ENCODE measurements around the gene AKAIN1.

Gene AKAIN1, protein sequence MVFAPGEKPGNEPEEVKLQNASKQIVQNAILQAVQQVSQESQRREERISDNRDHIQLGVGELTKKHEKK

DNA sequence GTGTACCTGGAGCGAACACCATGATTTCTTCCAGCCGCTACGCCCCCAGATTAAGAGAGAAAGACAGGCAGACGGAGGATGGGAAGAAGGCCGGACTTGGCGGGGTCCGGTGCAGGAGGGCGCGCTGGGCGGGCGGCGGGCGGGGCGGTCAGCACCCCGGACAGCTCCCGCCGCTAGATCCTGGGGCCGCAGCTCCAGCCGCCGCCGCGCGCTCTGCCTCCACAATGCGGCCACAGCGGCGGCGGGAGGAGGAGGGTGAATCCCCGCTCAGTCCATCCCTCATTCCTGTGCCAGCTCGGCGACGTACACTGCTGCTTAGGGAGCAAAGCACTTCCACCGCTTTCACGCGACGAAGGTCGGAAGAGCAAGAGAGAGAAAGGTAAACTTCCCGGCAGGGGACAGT, at the start of gene AKAIN1:
Gene AKAIN1, minus strand, starts transcription at position 226 of the 403 bp plus-strand sequence. Its CDS starts 204 bp downstream, at position 22.
- DNase-seq = peak; percentile 15

DNA sequence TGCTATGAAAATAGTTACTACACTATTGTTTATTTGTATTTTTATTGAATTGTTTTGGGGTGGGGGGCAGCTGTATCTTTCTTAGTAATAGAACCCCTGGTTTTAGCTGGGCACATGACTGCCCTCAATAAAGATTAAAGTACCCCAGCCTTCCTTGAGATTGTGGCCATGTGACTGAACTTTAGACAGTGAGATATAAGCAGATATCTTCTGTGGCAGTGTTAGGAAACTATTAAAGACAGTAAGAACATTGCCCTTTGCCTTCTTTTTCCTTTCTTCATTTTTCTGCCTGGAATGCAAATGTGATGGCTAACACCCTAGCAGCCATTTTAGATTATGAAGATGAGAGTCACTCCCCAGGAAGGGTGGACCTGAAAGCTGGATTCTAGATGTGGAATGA, 47.9 kb upstream of the AKAIN1 start:
- DNase-seq = no peak

DNA sequence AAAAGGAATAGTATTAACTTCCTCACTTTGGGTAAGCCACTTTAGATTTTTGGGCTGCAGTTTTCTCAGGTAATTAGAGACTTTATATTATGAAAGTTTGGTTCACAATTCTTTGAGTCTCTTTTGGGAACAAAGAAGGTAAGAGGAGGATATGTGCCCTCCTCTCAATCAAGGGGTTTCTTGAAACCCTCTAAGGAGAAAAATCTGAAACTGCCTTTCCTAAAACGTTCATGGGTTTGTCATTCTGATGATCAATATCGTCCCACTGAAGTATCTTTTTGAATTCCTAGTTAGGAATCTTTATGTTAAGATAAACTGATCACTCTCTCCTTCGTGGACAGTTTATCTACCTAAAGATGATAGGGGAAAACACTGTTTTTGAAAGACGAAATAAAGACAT, 42.4 kb upstream of the AKAIN1 start:
- no peak for DNase-seq

- DNase-seq = peak; percentile 50
Measured at GRCh38 chr18:5238371-5238976, 41.4 kb upstream of the AKAIN1 start.

- peak; percentile 86 for DNase-seq
Measured at GRCh38 chr18:5237723-5238370, 40.8 kb upstream of the AKAIN1 start.

DNA sequence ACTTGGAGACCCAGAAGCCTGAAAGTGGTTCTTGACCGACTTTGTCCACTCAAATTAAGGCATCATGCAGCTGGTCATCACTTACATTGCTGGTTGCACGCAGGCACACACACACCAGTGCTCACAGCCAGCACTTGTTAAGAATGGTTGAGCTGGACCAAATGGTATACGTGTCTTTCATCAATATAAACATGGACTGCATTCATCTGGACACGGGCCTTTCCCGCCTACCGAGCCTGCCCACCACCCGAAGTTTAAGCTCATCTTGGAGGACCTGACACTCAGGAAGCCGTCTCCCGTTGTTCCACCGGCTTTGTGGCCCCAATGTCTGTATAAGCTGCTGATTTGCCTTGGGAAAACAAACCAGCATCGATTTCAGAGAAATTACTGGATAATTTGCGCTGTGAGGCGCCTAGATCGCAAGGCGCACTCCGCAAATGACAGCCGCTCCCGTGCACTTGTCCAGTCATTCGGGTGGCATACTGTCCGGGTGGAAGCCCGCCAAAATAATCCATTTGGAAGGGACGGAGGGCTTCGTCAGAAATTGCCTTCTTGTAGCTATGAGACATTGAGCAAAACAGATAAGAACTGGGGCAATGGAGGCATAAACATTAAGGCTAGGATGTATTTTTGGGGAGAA, 40.1 kb upstream of the AKAIN1 start:
- DNase-seq = peak; percentile 86

DNA sequence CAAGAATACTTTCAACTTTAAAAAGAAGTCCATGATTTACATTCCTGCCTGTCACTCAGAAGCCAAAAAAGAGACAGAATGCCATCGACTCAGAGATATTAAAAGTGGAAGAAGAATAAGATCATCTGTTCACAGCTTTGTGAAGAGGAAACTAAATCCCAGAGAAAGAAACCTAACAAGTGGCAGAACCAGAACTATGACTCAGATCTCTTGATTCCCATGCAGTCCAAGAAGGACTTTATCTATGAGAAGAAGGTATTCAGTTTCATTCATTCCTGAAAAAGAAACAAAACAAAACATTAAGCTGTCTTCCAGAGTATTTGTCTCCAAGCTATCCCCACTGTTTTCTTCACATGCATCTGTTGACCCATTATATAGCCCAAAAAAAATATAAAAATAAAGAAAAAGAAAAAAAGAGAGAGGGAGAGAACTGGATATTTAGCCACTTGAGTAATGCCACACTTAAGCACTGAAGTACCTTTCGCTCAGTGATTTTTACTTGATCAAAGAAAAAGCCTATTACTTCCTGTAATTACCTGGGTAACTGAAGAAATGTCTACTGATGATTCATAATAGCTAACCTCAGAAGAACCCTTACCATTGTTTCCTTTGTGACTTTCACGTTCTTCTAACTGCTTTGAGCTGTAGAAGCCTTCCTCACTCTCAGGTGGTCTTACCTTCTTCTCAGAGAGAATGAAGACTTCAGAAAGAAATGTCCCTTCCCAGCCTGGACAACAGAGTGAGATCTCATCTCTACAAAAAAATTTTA, 17.7 kb upstream of the AKAIN1 start:
- peak; percentile 10 for DNase-seq

- no peak for DNase-seq
Measured at GRCh38 chr18:5207471-5208150, 10.6 kb upstream of the AKAIN1 start.

- DNase-seq = no peak
Measured at GRCh38 chr18:5198311-5198710, 1.3 kb upstream of the AKAIN1 start.

GRCh38 chr18:5197461-5197860, 404 bp upstream of the AKAIN1 start:
- no peak for DNase-seq

GRCh38 chr18:5196253-5197031, 615 bp downstream of the AKAIN1 start:
- DNase-seq = peak; percentile 19

DNA sequence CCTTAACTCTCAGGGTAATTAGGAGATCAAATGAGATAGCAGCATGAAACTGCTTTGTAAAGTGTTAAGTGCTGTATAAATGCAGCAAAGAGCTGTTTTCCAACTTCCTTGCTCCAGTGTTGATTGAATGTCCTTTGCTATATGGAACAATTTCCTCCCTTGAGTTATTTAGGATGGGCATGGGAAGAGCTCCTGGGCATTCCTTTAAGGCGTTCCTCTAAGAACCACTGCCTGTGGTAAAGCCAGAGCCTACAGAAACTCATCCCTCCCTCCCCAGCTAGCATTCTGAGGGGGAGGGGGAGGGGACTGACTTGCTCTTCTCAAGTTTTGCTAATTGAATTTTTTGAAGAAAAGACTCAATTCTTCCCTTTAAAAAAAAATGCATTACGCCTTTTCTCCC, 1.4 kb downstream of the AKAIN1 start:
- DNase-seq = no peak

DNA sequence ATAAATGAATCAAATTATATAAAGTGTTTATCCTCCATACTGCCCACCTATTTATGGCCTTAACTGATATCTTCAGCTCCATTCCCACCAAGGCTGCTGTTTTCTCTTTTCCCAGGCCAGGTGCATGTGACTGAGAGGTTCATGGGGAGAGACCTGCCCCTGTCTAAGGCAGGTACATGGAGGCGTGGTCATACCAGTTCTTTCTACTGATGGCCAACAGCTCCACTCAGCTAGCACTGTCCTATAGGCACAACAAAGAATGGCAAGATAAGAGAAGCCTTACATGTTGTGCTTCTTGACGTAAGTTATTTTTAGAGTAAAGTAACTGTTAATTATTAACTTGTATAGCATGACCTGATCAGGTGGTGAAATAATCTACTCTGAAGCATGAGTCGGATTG, 16.8 kb downstream of the AKAIN1 start:
- no peak for DNase-seq

DNA sequence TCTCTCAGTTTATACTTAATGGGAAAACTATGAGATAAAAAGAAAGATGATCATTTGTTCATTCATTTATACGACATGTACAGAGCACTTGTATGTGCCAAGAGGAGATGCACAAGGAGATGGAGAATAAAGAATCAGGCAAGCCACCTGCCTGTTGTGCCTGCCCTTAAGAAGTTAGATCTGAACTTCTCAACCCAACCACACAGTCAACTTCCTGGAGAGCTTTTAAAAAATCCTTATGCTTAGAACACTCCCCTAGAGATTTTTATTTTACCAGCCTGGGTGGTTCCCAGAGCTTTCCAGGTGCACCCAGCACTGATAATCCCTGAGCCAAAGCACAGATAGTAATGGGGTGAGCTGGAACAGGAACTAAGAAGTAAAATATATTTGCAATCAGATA, 18.5 kb downstream of the AKAIN1 start:
- no peak for DNase-seq

GRCh38 chr18:5175378-5175777, 21.7 kb downstream of the AKAIN1 start:
- DNase-seq = no peak

DNA sequence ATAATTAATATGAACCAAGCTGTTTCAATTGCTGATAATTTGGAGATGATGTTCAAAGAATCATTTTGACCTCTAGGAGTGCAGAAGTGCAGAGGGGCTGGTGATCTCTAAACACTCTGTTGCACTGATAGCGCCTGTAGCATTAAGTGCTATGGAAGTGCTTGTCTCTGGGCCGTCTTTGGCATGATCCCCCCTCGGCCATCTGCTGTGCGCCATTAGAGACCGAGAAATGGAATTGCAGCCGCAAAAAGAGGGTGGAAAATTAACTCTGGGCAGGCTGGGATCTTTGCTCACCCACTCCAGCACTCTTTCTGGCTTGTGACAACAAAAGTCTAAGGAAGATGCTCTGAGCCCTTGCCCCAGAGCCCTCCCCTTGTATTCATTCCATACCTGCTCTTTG, 23.4 kb downstream of the AKAIN1 start:
- DNase-seq = no peak

- no peak for DNase-seq
Measured at GRCh38 chr18:5173236-5173635, 23.8 kb downstream of the AKAIN1 start.

- DNase-seq = no peak
Measured at GRCh38 chr18:5167831-5168230, 29.2 kb downstream of the AKAIN1 start.

- DNase-seq = no peak
Measured at GRCh38 chr18:5166606-5167280, 30.3 kb downstream of the AKAIN1 start.

DNA sequence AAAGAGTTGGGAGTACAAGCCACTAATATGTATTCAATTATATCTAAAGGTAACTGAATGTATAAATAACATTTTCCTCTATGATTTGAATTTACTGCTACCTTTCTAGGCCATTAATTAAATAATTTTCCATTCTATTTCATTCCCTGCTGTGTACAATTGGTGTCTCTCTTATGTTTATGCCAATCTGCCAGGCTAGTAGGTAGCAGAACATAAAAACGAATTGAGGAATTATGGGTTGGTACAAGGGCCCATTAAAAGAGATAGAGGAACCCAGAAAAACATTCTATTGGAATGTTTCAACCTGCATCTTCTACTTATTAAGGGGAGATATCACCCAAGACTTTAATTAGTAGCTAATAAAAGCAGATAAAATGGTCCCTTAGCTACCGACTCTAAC, 32.2 kb downstream of the AKAIN1 start:
- DNase-seq = no peak

DNA sequence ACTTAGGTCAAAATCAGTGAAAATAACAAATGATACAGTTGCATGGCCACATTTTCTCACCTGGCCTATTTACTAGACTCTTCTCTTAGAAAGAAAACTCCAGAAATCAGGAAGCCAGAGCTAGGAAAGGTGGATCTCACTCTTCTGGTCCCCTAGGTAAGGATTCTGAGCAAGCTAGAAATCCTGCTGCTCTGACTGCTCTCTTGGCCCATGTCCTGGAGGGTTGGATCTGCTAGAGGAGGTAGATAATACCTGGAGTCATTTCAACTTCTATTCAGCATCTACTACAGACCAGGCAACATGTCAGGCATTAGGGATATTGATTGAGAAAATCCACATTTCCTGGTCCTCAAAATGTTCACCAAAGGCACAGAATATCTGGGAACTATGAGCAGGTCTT, 34.9 kb downstream of the AKAIN1 start:
- no peak for DNase-seq

DNA sequence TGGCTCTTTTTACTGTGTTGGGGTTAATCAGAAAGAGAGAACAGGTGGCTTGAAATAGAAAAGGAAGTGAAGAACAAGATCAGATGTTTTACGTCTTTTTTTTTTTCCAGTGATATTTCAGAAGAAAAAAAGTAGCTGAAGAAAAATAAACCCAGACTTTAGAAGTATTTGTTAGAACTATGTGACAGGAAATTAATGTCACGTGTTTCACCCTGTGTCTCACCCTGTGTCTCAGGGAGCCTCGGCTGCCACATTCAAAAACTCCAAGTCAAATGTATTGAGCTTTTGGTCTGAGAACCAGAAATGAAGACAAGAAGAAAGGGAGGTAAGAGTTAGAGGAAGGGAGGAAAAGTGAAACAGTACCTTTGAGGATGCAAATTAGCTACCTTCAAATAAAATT, 38.0 kb downstream of the AKAIN1 start:
- no peak for DNase-seq
